H9 (cell line): ENCODE measurements around the gene PLSCR5. TPM values are rescaled to one million over a fixed set of nuclear protein-coding genes. Genes with fewer than 3 reads are reported as not detected.

Experiments used
- DNase-seq: peaks from one replicate; pipeline ENCODE4 v3.0.0-alpha.2; 2017
- H2AFZ ChIP-seq: one replicate; pipeline ENCODE4 v1.6.1; 2013; ENCODE audit warnings: mild to moderate bottlenecking, low read length, control low read depth, moderate library complexity
- H2AK5ac ChIP-seq: 2 replicates; pipeline ENCODE4 v1.6.1; 2013; ENCODE audit warnings: low read length, control low read depth, mixed read lengths; ENCODE audit not compliant: insufficient read length
- H2BK120ac ChIP-seq: one replicate; pipeline ENCODE4 v1.6.1; 2013; ENCODE audit warnings: low read depth, mild to moderate bottlenecking, low read length, control low read depth, inconsistent platforms; ENCODE audit not compliant: poor library complexity, severe bottlenecking
- H2BK12ac ChIP-seq: 2 replicates; pipeline ENCODE4 v1.6.1; 2013; ENCODE audit warnings: low read length, control low read depth, mixed read lengths, low read depth; ENCODE audit not compliant: insufficient read length
- H2BK15ac ChIP-seq: 2 replicates; pipeline ENCODE4 v1.6.1; 2013; ENCODE audit warnings: low read depth, low read length, control low read depth
- H2BK20ac ChIP-seq: one replicate; pipeline ENCODE4 v1.6.1; 2013; ENCODE audit warnings: low read depth, mild to moderate bottlenecking, low read length, control low read depth, inconsistent platforms; ENCODE audit not compliant: poor library complexity, severe bottlenecking
- H2BK5ac ChIP-seq: 2 replicates; pipeline ENCODE4 v1.6.1; 2013; ENCODE audit warnings: low read length, control low read depth, mixed read lengths; ENCODE audit not compliant: insufficient read length
- H3K14ac ChIP-seq: 2 replicates; pipeline ENCODE4 v1.6.1; 2013; ENCODE audit warnings: low read length, control low read depth; ENCODE audit not compliant: insufficient read depth
- H3K18ac ChIP-seq: 2 replicates; pipeline ENCODE4 v1.6.1; 2013; ENCODE audit warnings: low read depth, mild to moderate bottlenecking, mixed read lengths, low read length, control low read depth; ENCODE audit not compliant: insufficient read length
- H3K23ac ChIP-seq: 2 replicates; pipeline ENCODE4 v1.6.1; 2013; ENCODE audit warnings: low read length, control low read depth, mixed read lengths, low read depth; ENCODE audit not compliant: insufficient read length
- H3K23me2 ChIP-seq: 2 replicates; pipeline ENCODE4 v1.6.1; 2013; ENCODE audit warnings: low read depth, mild to moderate bottlenecking, mixed read lengths, low read length, control low read depth; ENCODE audit not compliant: insufficient read length, poor library complexity, severe bottlenecking
- H3K27ac ChIP-seq: 2 replicates; pipeline ENCODE4 v1.5.1; 2013; ENCODE audit warnings: low read length, control low read depth, mixed read lengths, low read depth; ENCODE audit not compliant: insufficient read length
- H3K27me3 ChIP-seq: 2 replicates; pipeline ENCODE4 v1.6.1; 2013; ENCODE audit warnings: low read length, control low read depth, inconsistent platforms; ENCODE audit not compliant: insufficient read depth
- H3K4ac ChIP-seq: 2 replicates; pipeline ENCODE4 v1.6.1; 2013; ENCODE audit warnings: low read depth, mild to moderate bottlenecking, control low read depth, inconsistent platforms, low read length, moderate library complexity
- H3K4me1 ChIP-seq: 2 replicates; pipeline ENCODE4 v1.6.1; 2013; ENCODE audit warnings: low read length, control low read depth, inconsistent platforms; ENCODE audit not compliant: insufficient read depth
- H3K4me2 ChIP-seq: 2 replicates; pipeline ENCODE4 v1.6.1; 2013; ENCODE audit warnings: low read length, control low read depth, mixed read lengths; ENCODE audit not compliant: insufficient read length, insufficient read depth
- H3K56ac ChIP-seq: 2 replicates; pipeline ENCODE4 v1.6.1; 2013; ENCODE audit warnings: low read depth, mild to moderate bottlenecking, mixed read lengths, low read length, control low read depth; ENCODE audit not compliant: insufficient read length
- H3K79me1 ChIP-seq: 2 replicates; pipeline ENCODE4 v1.6.1; 2013; ENCODE audit warnings: low read depth, mild to moderate bottlenecking, moderate library complexity, low read length, control low read depth, inconsistent platforms; ENCODE audit not compliant: insufficient read depth, poor library complexity, severe bottlenecking
- H3K79me2 ChIP-seq: 2 replicates; pipeline ENCODE4 v1.6.1; 2013; ENCODE audit warnings: low read length, control low read depth, inconsistent platforms; ENCODE audit not compliant: insufficient read depth
- H3K9ac ChIP-seq: 2 replicates; pipeline ENCODE4 v1.6.1; 2013; ENCODE audit warnings: low read length, control low read depth, mixed read lengths; ENCODE audit not compliant: insufficient read length; ENCODE audit errors: extremely low read depth
- H3K9me3 ChIP-seq: one replicate; pipeline ENCODE4 v1.6.1; 2013; ENCODE audit warnings: low read depth, low read length, inconsistent platforms; ENCODE audit not compliant: control insufficient read depth
- H3T11ph ChIP-seq: one replicate; pipeline ENCODE4 v1.6.1; 2013; ENCODE audit warnings: mild to moderate bottlenecking, low read length, control low read depth, inconsistent platforms
- H4K20me1 ChIP-seq: one replicate; pipeline ENCODE4 v1.6.1; 2013; ENCODE audit not compliant: control insufficient read depth, insufficient read length, insufficient read depth
- H4K5ac ChIP-seq: 2 replicates; pipeline ENCODE4 v1.6.1; 2013; ENCODE audit warnings: low read depth, mild to moderate bottlenecking, mixed read lengths, low read length, control low read depth; ENCODE audit not compliant: insufficient read length
- H4K8ac ChIP-seq: replicated peaks from 2 replicates; pipeline ENCODE4 v1.6.1; 2013; ENCODE audit warnings: low read length, control low read depth, mixed read lengths, low read depth; ENCODE audit not compliant: insufficient read length
- H4K91ac ChIP-seq: 2 replicates; pipeline ENCODE4 v1.6.1; 2013; ENCODE audit warnings: low read depth, mild to moderate bottlenecking, moderate library complexity, mixed read lengths, low read length, control low read depth; ENCODE audit not compliant: insufficient read length
- H3K27ac Mint-ChIP-seq, 3 experiments: 2 replicates in 2 of 3; 3 replicates in 1 of 3; pipeline ENCODE4 v1.8.0; 2020 to 2021; ENCODE audit warnings: mixed read lengths in 3 of 3, mild to moderate bottlenecking in 1 of 3, moderate library complexity in 1 of 3
- H3K27me3 Mint-ChIP-seq: 2 replicates; pipeline ENCODE4 v1.8.0; 2021; ENCODE audit warnings: low read depth, mild to moderate bottlenecking, moderate library complexity, mixed read lengths
- H3K36me3 Mint-ChIP-seq, 3 experiments: 2 replicates in 2 of 3; 3 replicates in 1 of 3; pipeline ENCODE4 v1.8.0; 2020 to 2021; ENCODE audit warnings: low read depth in 3 of 3, mixed read lengths in 3 of 3; ENCODE audit not compliant: insufficient read depth in 1 of 3
- H3K4me1 Mint-ChIP-seq, 2 experiments: 2 replicates each; pipeline ENCODE4 v1.8.0; 2020; ENCODE audit warnings: mixed read lengths in 2 of 2
- H3K4me3 Mint-ChIP-seq, 2 experiments: 2 replicates in 1 of 2; 3 replicates in 1 of 2; pipeline ENCODE4 v1.8.0; 2020 to 2021; ENCODE audit warnings: mild to moderate bottlenecking in 2 of 2, mixed read lengths in 2 of 2, moderate library complexity in 1 of 2
- H3K9me3 Mint-ChIP-seq, 2 experiments: 2 replicates in 1 of 2; 3 replicates in 1 of 2; pipeline ENCODE4 v1.8.0; 2020; ENCODE audit warnings: mild to moderate bottlenecking in 2 of 2, mixed read lengths in 2 of 2, moderate library complexity in 1 of 2
- WGBS: extraction: QIAGEN DNeasy Blood & Tissue Kit; methylation state at CpG from one replicate; pipeline ENCODE4 v1.1.7; 2013; ENCODE audit warnings: missing lambda C conversion rate, low lambda C conversion rate, mixed read lengths; ENCODE audit not compliant: insufficient read length; ENCODE audit errors: extremely low coverage; 5-methylcytosine and 5-hydroxymethylcytosine counted together
- total RNA-seq: library from RNA; stranded (reverse); gene quantifications from 2 replicates; pipeline ENCODE4 v1.2.1, GENCODE V29; 2021
- TF ChIP-seq, protein P1 (sequence below): fragments of 200-600 bp; sonication (generic); conservative IDR thresholded peaks from 3 replicates; pipeline ENCODE4 v1.8.0; 2021; ENCODE audit warnings: antibody characterized with exemption, mild to moderate bottlenecking

Gene PLSCR5
- total RNA-seq, 1 experiment from 2014 or later: not detected

DNA sequence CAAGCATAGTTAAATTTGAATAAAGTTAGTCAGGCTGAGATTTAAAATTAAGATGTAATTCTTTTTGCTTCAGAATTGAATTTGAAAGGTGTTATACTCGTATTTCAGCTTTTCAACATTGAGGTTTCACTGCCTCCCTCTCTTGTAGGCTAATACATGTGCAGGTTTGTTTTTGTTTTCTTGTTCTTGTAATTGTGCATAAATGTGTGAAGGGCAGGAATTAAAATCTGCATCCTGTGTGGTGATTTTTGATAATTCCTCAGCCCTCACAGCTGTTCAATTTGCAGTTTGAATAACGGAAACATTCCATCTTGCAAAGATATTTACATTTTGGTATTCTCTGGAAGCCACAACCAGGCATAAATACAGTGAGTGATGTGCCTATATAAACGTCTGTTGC is 35.8 kb downstream of the PLSCR5 start:
- TF ChIP-seq, protein P1, sequence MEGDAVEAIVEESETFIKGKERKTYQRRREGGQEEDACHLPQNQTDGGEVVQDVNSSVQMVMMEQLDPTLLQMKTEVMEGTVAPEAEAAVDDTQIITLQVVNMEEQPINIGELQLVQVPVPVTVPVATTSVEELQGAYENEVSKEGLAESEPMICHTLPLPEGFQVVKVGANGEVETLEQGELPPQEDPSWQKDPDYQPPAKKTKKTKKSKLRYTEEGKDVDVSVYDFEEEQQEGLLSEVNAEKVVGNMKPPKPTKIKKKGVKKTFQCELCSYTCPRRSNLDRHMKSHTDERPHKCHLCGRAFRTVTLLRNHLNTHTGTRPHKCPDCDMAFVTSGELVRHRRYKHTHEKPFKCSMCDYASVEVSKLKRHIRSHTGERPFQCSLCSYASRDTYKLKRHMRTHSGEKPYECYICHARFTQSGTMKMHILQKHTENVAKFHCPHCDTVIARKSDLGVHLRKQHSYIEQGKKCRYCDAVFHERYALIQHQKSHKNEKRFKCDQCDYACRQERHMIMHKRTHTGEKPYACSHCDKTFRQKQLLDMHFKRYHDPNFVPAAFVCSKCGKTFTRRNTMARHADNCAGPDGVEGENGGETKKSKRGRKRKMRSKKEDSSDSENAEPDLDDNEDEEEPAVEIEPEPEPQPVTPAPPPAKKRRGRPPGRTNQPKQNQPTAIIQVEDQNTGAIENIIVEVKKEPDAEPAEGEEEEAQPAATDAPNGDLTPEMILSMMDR: no peak
- H4K91ac ChIP-seq: no peak overlapping the region
- no peak overlapping the region for H3K4me2 ChIP-seq
- H2BK120ac ChIP-seq: no peak overlapping the region
- Mint-ChIP-seq H3K4me3 (no peak overlapping the region), H3K27ac (peak overlapping the region in 2 of 3 experiments; percentile 2 to 4; a peak in 1 of 7 replicates), H3K4me1 (peaks cover 6 to 12% of the 10 kb centered on the region in 2 experiments; a peak in 3 of 4 replicates), H3K9me3 (peaks cover 2 to 3% of the 10 kb centered on the region in 2 experiments; a peak in 4 of 5 replicates), H3K36me3 (peaks cover 2 to 7% (median 5%) of the 10 kb centered on the region in 3 experiments; a peak in 6 of 7 replicates), H3K27me3 (no peaks in the 10 kb centered on the region)
- no peaks in the 10 kb centered on the region for H4K20me1 ChIP-seq
- no peaks in the 10 kb centered on the region for H3K79me2 ChIP-seq
- H4K8ac ChIP-seq: no peak overlapping the region
- no peak overlapping the region for H4K5ac ChIP-seq
- no peaks in the 10 kb centered on the region for H3K9me3 ChIP-seq
- DNase-seq: no peak
- H2BK15ac ChIP-seq: no peak overlapping the region
- no peak overlapping the region for H2BK20ac ChIP-seq
- H2AFZ ChIP-seq: no peak overlapping the region
- H3K79me1 ChIP-seq: no peaks in the 10 kb centered on the region
- no peak overlapping the region for H3K9ac ChIP-seq
- no peak overlapping the region for H2BK12ac ChIP-seq
- H2AK5ac ChIP-seq: no peak overlapping the region
- H3K23me2 ChIP-seq: no peaks in the 10 kb centered on the region
- no peak overlapping the region for H3K18ac ChIP-seq
- no CpG with 5 or more reads among the region's 3 CpGs for WGBS
- no peak overlapping the region for H3K27ac ChIP-seq
- no peak overlapping the region for H3K14ac ChIP-seq
- H3T11ph ChIP-seq: no peak overlapping the region
- H2BK5ac ChIP-seq: no peak overlapping the region
- H3K27me3 ChIP-seq: no peaks in the 10 kb centered on the region
- no peak overlapping the region for H3K23ac ChIP-seq
- H3K4me1 ChIP-seq: no peaks in the 10 kb centered on the region
- H3K4ac ChIP-seq: no peak overlapping the region
- no peak overlapping the region for H3K56ac ChIP-seq
